H1 (cell line): ENCODE results near the gene CCR3. TPM values are rescaled to one million over a fixed set of nuclear protein-coding genes. Genes with fewer than 3 reads are reported as not detected.

Experiments
- CTCF ChIA-PET: fragments of 300-600 bp; sonication (Branson Sonifier 250); formaldehyde crosslinking; loops from one replicate; lab custom pipeline; 2021; ENCODE audit not compliant: partially characterized antibody; lab: Charles Lee
- POLR2A ChIA-PET: fragments of 300-600 bp; sonication (Branson Sonifier 250); formaldehyde crosslinking; loops from one replicate; lab custom pipeline; 2021; ENCODE audit warnings: inconsistent platforms; ENCODE audit not compliant: partially characterized antibody; lab: Charles Lee
- DNase-seq, 2 experiments: peaks; one replicate each; pipeline versions ENCODE4 v3.0.0 to v3.0.0-alpha.2; 2010 to 2022; ENCODE audit warnings: low spot score in 2 of 2, low read depth in 1 of 2, mixed read lengths in 1 of 2
- FAIRE-seq: peaks from 2 replicates; lab custom pipeline; 2011; peaks lifted over from hg19 to GRCh38; lab: Jason Lieb, UNC
- H2AFZ ChIP-seq: 2 replicates; pipeline ENCODE4 v1.8.1; 2012; ENCODE audit warnings: low read length, inconsistent platforms
- H2AK5ac ChIP-seq: 2 replicates; pipeline ENCODE4 v1.6.1; 2013; ENCODE audit warnings: low read depth, low read length
- H2BK120ac ChIP-seq: replicated peaks from 2 replicates; pipeline ENCODE3; 2013; ENCODE audit warnings: low read depth, low read length, inconsistent platforms
- H2BK12ac ChIP-seq: 2 replicates; pipeline ENCODE4 v1.6.1; 2013; ENCODE audit warnings: low read depth, low read length
- H2BK15ac ChIP-seq: 2 replicates; pipeline ENCODE4 v1.6.1; 2013; ENCODE audit warnings: low read length
- H2BK20ac ChIP-seq: 2 replicates; pipeline ENCODE4 v1.6.1; 2013; ENCODE audit warnings: low read length
- H2BK5ac ChIP-seq: 2 replicates; pipeline ENCODE4 v1.6.1; 2013; ENCODE audit warnings: low read depth, low read length
- H3K14ac ChIP-seq: 2 replicates; pipeline ENCODE4 v1.6.1; 2013; ENCODE audit warnings: inconsistent platforms; ENCODE audit not compliant: insufficient read length
- H3K18ac ChIP-seq: 2 replicates; pipeline ENCODE4 v1.6.1; 2013; ENCODE audit warnings: low read length; ENCODE audit errors: extremely low read depth
- H3K23ac ChIP-seq: 2 replicates; pipeline ENCODE4 v1.6.1; 2013; ENCODE audit warnings: inconsistent platforms; ENCODE audit not compliant: insufficient read length
- H3K23me2 ChIP-seq: 2 replicates; pipeline ENCODE4 v1.6.1; 2013; ENCODE audit warnings: low read depth, low read length
- H3K27ac ChIP-seq: 2 replicates; pipeline ENCODE4 v1.6.1; 2011; ENCODE audit warnings: low read depth, low read length, inconsistent platforms
- H3K27me3 ChIP-seq, 4 experiments: replicated peaks in 1 of 4; 1 replicate in 1 of 4; 2 replicates in 3 of 4; pipeline versions ENCODE4 v1.6.1 to v1.8.1; 2011 to 2013; ENCODE audit warnings: low read length in 3 of 4, mild to moderate bottlenecking in 3 of 4, inconsistent platforms in 2 of 4, mixed read lengths in 2 of 4, moderate library complexity in 1 of 4; ENCODE audit not compliant: control insufficient read depth in 3 of 4, insufficient read depth in 3 of 4; ENCODE audit errors: extremely low read depth in 1 of 4
- H3K36me3 ChIP-seq, 4 experiments: 2 replicates each; pipeline versions ENCODE4 v1.6.1 to v1.8.1; 2011 to 2013; ENCODE audit warnings: mild to moderate bottlenecking in 4 of 4, low read length in 3 of 4, moderate library complexity in 2 of 4, control low read depth in 1 of 4, inconsistent platforms in 1 of 4; ENCODE audit not compliant: insufficient read depth in 4 of 4, control insufficient read depth in 2 of 4
- H3K4ac ChIP-seq: replicated peaks from 2 replicates; pipeline ENCODE3; 2013; ENCODE audit warnings: low read length, low read depth, mixed read lengths, inconsistent platforms; ENCODE audit not compliant: insufficient read length
- H3K4me1 ChIP-seq, 4 experiments: replicated peaks in 1 of 4; 1 replicate in 1 of 4; 2 replicates in 3 of 4; pipeline versions ENCODE4 v1.6.1 to v1.8.1; 2011 to 2013; ENCODE audit warnings: low read length in 3 of 4, inconsistent platforms in 2 of 4, mixed read lengths in 1 of 4; ENCODE audit not compliant: insufficient read depth in 4 of 4, control insufficient read depth in 3 of 4
- H3K4me2 ChIP-seq, 2 experiments: 2 replicates each; pipeline versions ENCODE4 v1.6.1 to v1.8.1; 2011 to 2013; ENCODE audit warnings: low read depth in 2 of 2, low read length in 2 of 2, control low read depth in 1 of 2, inconsistent platforms in 1 of 2, mild to moderate bottlenecking in 1 of 2; ENCODE audit not compliant: insufficient read depth in 1 of 2
- H3K4me3 ChIP-seq, 4 experiments: fragments of 200-600, 300-600 bp in 1 of 4; sonication (generic), shearing (Covaris generic), sonication (Bioruptor Twin) in 1 of 4; 2 replicates each; pipeline versions ENCODE4 v1.5.1 to v1.8.1; 2011 to 2016; ENCODE audit warnings: low read length in 4 of 4, low read depth in 3 of 4, control low read depth in 2 of 4, inconsistent platforms in 2 of 4, mild to moderate bottlenecking in 2 of 4, mixed read lengths in 1 of 4, moderate library complexity in 1 of 4; ENCODE audit not compliant: insufficient read depth in 2 of 4; ENCODE audit errors: extremely low read depth in 1 of 4
- H3K56ac ChIP-seq: replicated peaks from 2 replicates; pipeline ENCODE3; 2013; ENCODE audit warnings: low read depth, mild to moderate bottlenecking, mixed read lengths, low read length, inconsistent platforms; ENCODE audit not compliant: insufficient read length
- H3K79me1 ChIP-seq: 2 replicates; pipeline ENCODE4 v1.6.1; 2013; ENCODE audit warnings: low read depth, low read length, control low read depth
- H3K79me2 ChIP-seq, 2 experiments: 2 replicates each; pipeline versions ENCODE4 v1.6.1 to v1.8.1; 2012 to 2013; ENCODE audit warnings: low read length in 2 of 2, mild to moderate bottlenecking in 2 of 2, inconsistent platforms in 1 of 2; ENCODE audit not compliant: insufficient read depth in 2 of 2, control insufficient read depth in 1 of 2
- H3K9ac ChIP-seq, 4 experiments: replicated peaks in 1 of 4; 1 replicate in 1 of 4; 2 replicates in 3 of 4; pipeline versions ENCODE4 v1.6.1 to v1.8.1; 2011 to 2013; ENCODE audit warnings: low read depth in 3 of 4, low read length in 3 of 4, control low read depth in 2 of 4, mild to moderate bottlenecking in 2 of 4, moderate library complexity in 2 of 4, inconsistent platforms in 1 of 4; ENCODE audit errors: extremely low read depth in 1 of 4
- H3K9me3 ChIP-seq, 2 experiments: 2 replicates each; pipeline versions ENCODE4 v1.6.1 to v1.8.1; 2012 to 2013; ENCODE audit warnings: mild to moderate bottlenecking in 2 of 2, moderate library complexity in 2 of 2, control low read depth in 1 of 2, inconsistent platforms in 1 of 2, low read depth in 1 of 2, low read length in 1 of 2, mixed read lengths in 1 of 2; ENCODE audit not compliant: insufficient read depth in 2 of 2
- H4K20me1 ChIP-seq, 2 experiments: replicated peaks in 1 of 2; 2 replicates each; pipeline versions ENCODE3 to v1.8.1; 2011 to 2013; ENCODE audit warnings: inconsistent platforms in 2 of 2, low read length in 2 of 2, mild to moderate bottlenecking in 1 of 2; ENCODE audit not compliant: insufficient read depth in 2 of 2, control insufficient read depth in 1 of 2
- H4K5ac ChIP-seq: 2 replicates; pipeline ENCODE4 v1.6.1; 2013; ENCODE audit warnings: low read length, low read depth, mixed read lengths, inconsistent platforms; ENCODE audit not compliant: insufficient read length
- H4K8ac ChIP-seq: 2 replicates; pipeline ENCODE4 v1.8.0; 2013; ENCODE audit warnings: mild to moderate bottlenecking, moderate library complexity, low read length, inconsistent platforms; ENCODE audit not compliant: insufficient read depth; ENCODE audit errors: extremely low read depth
- H4K91ac ChIP-seq: replicated peaks from 2 replicates; pipeline ENCODE3; 2013; ENCODE audit warnings: low read length, mixed read lengths, inconsistent platforms; ENCODE audit not compliant: insufficient read length
- CHD2 ChIP-seq: IDR thresholded peaks from 2 replicates; pipeline ENCODE4 v1.6.1; 2012; ENCODE audit warnings: low read length, improper control_type of control experiment
- EGR1 ChIP-seq: IDR thresholded peaks from 2 replicates; pipeline ENCODE4 v1.6.1; 2011; ENCODE audit warnings: low read depth, low read length, borderline replicate concordance
- EP300 ChIP-seq, 2 experiments: IDR thresholded peaks; 1 replicate in 1 of 2; 2 replicates in 1 of 2; pipeline ENCODE4 v1.6.1; 2011 to 2012; ENCODE audit warnings: low read depth in 2 of 2, low read length in 2 of 2, mild to moderate bottlenecking in 2 of 2, borderline replicate concordance in 1 of 2, inconsistent platforms in 1 of 2, moderate library complexity in 1 of 2
- GTF2F1 ChIP-seq: IDR thresholded peaks from 2 replicates; pipeline ENCODE4 v1.6.1; 2012; ENCODE audit warnings: low read depth, low read length, improper control_type of control experiment, borderline replicate concordance
- HDAC2 ChIP-seq, 2 experiments: fragments of 300-600 bp in 1 of 2; sonication (generic) in 1 of 2; IDR thresholded peaks; 2 replicates each; pipeline ENCODE4 v1.6.1; 2011 to 2012; ENCODE audit warnings: low read depth in 2 of 2, low read length in 2 of 2, mild to moderate bottlenecking in 2 of 2, moderate library complexity in 2 of 2, borderline replicate concordance in 1 of 2, inconsistent platforms in 1 of 2
- HDAC6 ChIP-seq: IDR thresholded peaks from one replicate; pipeline ENCODE4 v1.7.1; 2012; ENCODE audit warnings: low read depth, mild to moderate bottlenecking, inconsistent platforms, low read length, moderate library complexity
- NANOG ChIP-seq: IDR thresholded peaks from 2 replicates; pipeline ENCODE4 v1.6.1; 2011; ENCODE audit warnings: low read length, low read depth, mild to moderate bottlenecking, inconsistent platforms; ENCODE audit not compliant: insufficient read depth, poor library complexity, severe bottlenecking
- PHF8 ChIP-seq: fragments of 200-600 bp; sonication (generic); conservative IDR thresholded peaks from 2 replicates; pipeline ENCODE4 v1.7.1; 2012; ENCODE audit warnings: low read depth, mild to moderate bottlenecking, inconsistent platforms, low read length, moderate library complexity
- SAP30 ChIP-seq: fragments of 300-600 bp; sonication (generic); IDR thresholded peaks from 2 replicates; pipeline ENCODE4 v1.7.1; 2012; ENCODE audit warnings: low read length, moderate library complexity, mild to moderate bottlenecking, inconsistent platforms; ENCODE audit not compliant: insufficient read depth, insufficient replicate concordance
- SRF ChIP-seq: IDR thresholded peaks from 2 replicates; pipeline ENCODE4 v1.6.1; 2011; ENCODE audit warnings: mild to moderate bottlenecking, low read depth, low read length, moderate library complexity
- WGBS, 2 experiments: shearing (Covaris generic) in 1 of 2; methylation state at CpG; one replicate each; pipeline versions ENCODE4 v1.1.6 to v1.1.7; 2013 to 2015; ENCODE audit warnings: low lambda C conversion rate in 2 of 2, mixed read lengths in 2 of 2, inconsistent platforms in 1 of 2, low coverage in 1 of 2, missing lambda C conversion rate in 1 of 2; ENCODE audit not compliant: insufficient replicate concordance in 2 of 2, insufficient coverage in 1 of 2, insufficient read length in 1 of 2; ENCODE audit errors: extremely low coverage in 1 of 2, missing lambda C conversion rate in 1 of 2; 5-methylcytosine and 5-hydroxymethylcytosine counted together
- polyA plus RNA-seq, 7 experiments: library from polyadenylated mRNA; depleted of rRNA in 3 of 7; stranded (reverse) in 5 of 7; unstranded in 2 of 7; fragments of >200 nt in 5 of 7; fragments of 200-250 nt in 2 of 7; gene quantifications; 1 replicate in 5 of 7; 2 replicates in 1 of 7; 4 replicates in 1 of 7; pipeline versions ENCODE4 v1.2.1 to v1.2.3, GENCODE V29; 2011 to 2013; ENCODE audit warnings: missing spikeins in 2 of 7, mixed read lengths in 2 of 7
- total RNA-seq: library from RNA; stranded (reverse); fragmentation: NEBNext Ultra II Directional; extraction: Animal tissue kit (Norgen Biotek cat#: 25700); gene quantifications from 2 replicates; pipeline ENCODE4 v1.2.1, GENCODE V29; 2021

The CCR3 gene
- total and polyA plus RNA-seq, 2 of the 8 experiments (the other 6 are each of a cell fraction or from before 2014, with no cell fraction given) = not detected

DNA sequence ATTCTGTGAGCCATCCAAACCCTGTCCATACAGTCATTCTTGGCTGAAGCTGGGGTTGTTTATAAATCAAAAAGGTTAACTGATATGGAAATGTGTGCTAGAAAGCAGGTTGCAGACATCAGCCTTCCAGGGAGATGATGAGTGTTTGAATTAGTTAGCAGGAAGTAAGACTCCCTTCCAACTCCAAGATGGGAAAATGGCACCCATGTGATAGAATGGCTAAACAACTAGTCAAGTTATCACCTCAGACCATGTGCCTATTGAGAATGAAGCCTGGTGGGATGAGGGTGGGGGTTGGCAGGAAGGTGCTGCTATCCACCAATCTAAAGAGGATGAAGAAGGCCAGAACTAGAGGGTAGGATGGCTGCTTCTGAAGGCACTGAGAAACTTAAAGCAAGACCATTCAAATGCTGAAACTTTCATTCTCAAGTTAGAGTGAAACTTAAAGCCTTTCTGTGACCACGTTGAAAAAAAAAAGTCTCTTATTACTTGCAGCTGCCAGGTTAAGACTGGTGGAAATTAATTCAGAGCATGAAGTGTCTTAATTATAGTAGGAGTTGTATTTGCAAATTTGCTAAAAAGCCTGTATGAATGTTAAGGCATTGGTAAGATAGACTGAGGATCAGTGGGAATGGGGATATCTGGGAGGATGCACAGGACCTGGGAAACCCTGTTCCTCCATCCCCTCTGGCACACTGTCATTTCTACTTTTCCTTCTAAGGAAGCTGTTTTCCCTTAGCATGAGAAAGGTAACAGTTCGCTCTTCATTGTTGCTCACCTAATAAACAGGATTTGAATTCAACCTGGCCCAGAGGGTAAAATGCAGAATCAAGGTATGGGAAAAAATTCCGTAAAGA, 36.8 kb downstream of the CCR3 start:
- Histone ChIP-seq H4K5ac (no peak overlapping the region), H3K4ac (no peak overlapping the region), H2BK15ac (no peak overlapping the region), H3K4me2 (no peak overlapping the region), H3K23ac (no peak overlapping the region), H3K23me2 (no peaks in the 10 kb centered on the region), H3K4me1 (no peaks in the 10 kb centered on the region), H3K36me3 (no peaks in the 10 kb centered on the region; a peak in 1 of 8 replicates), H3K79me2 (no peaks in the 10 kb centered on the region), H4K8ac (no peak overlapping the region), H4K20me1 (no peaks in the 10 kb centered on the region), H2AK5ac (no peak overlapping the region), H3K14ac (no peak overlapping the region), H3K79me1 (no peaks in the 10 kb centered on the region), H3K56ac (no peak overlapping the region), H3K9ac (no peak overlapping the region), H2BK5ac (no peak overlapping the region), H3K4me3 (no peak overlapping the region), H3K27ac (no peak overlapping the region), H2BK20ac (no peak overlapping the region), H3K18ac (no peak overlapping the region), H3K27me3 (no peaks in the 10 kb centered on the region), H3K9me3 (peaks cover 9 to 12% of the 10 kb centered on the region in 2 experiments), H2BK120ac (no peak overlapping the region), H4K91ac (no peak overlapping the region), H2BK12ac (no peak overlapping the region), H2AFZ (no peak overlapping the region)
- DNase-seq (no peak), FAIRE-seq (no peak)
- ChIA-PET CTCF (no interaction called here), POLR2A (no interaction called here)
- WGBS, 2 experiments = 90% methylated on average over 3 of the region's 3 CpGs; no CpG with 5 or more reads in 1 of the 2 experiments
- no peak for TF ChIP-seq PHF8
- TF ChIP-seq CHD2 = no peak
- no peak for TF ChIP-seq SRF
- no peak for TF ChIP-seq NANOG
- TF ChIP-seq HDAC6 = no peak
- TF ChIP-seq EGR1 = no peak
- TF ChIP-seq GTF2F1 = no peak
- TF ChIP-seq SAP30 = no peak
- no peak for TF ChIP-seq EP300 (IDR thresholded peaks at IDR 0.05; ENCODE audit: borderline replicate concordance in 1 of 2, low read depth in 2 of 2, low read length in 2 of 2)
- no peak for TF ChIP-seq HDAC2 (IDR thresholded peaks at IDR 0.05; ENCODE audit: borderline replicate concordance in 1 of 2, low read depth in 2 of 2, low read length in 2 of 2)
